ENCODE measurements around the gene DAGLA. TPM values are rescaled to one million over a fixed set of nuclear protein-coding genes. Genes with fewer than 3 reads are reported as not detected.

Gene DAGLA
- total RNA-seq, 3 donors from 2014 or later = 7.2 to 12.0 (median 11.9) TPM

- no peak for TF ChIP-seq CTCF (IDR thresholded peaks at IDR 0.05)
- ATAC-seq = no peak
- DNase-seq = no peak
- Histone ChIP-seq H3K36me3 (ENCODE audit: low read depth) (no peaks in the 10 kb centered on the region), H3K9me3 (no peaks in the 10 kb centered on the region), H3K4me1 (ENCODE audit: low read depth) (no peaks in the 10 kb centered on the region), H3K4me3 (no peak overlapping the region)
- intact Hi-C loops (cut with DNase I, micrococcal nuclease) = no loop called here
Observed at GRCh38 chr11:61775606-61776554, 95.7 kb downstream of the DAGLA start.

GRCh38 chr11:61776561-61777075 is 96.4 kb downstream of the DAGLA start:
- H3K4me3 ChIP-seq = no peak overlapping the region
- H3K4me1 ChIP-seq (ENCODE audit: low read depth) = no peaks in the 10 kb centered on the region
- ATAC-seq = peak; percentile 67
- peak; percentile 64 to 83 (median 77) for DNase-seq
- no peaks in the 10 kb centered on the region for H3K36me3 ChIP-seq (ENCODE audit: low read depth)
- TF ChIP-seq CTCF (IDR thresholded peaks at IDR 0.05) = peak; percentile 62
- H3K9me3 ChIP-seq = no peaks in the 10 kb centered on the region
- intact Hi-C loops (cut with DNase I, micrococcal nuclease) = no loop called here

- intact Hi-C loops (cut with DNase I, micrococcal nuclease) = no loop called here
- no peaks in the 10 kb centered on the region for H3K36me3 ChIP-seq (ENCODE audit: low read depth)
- no peak for TF ChIP-seq CTCF (IDR thresholded peaks at IDR 0.05)
- DNase-seq (peak; percentile 44 to 65 (median 65)), ATAC-seq (peak; percentile 22)
- H3K4me3 ChIP-seq = no peak overlapping the region
- no peaks in the 10 kb centered on the region for H3K9me3 ChIP-seq
- H3K4me1 ChIP-seq (ENCODE audit: low read depth) = no peaks in the 10 kb centered on the region
Observed at GRCh38 chr11:61777234-61778090, 97.3 kb downstream of the DAGLA start.

GRCh38 chr11:61778357-61778886 is 98.2 kb downstream of the DAGLA start:
- H3K36me3 ChIP-seq (ENCODE audit: low read depth) = no peaks in the 10 kb centered on the region
- no peak overlapping the region for H3K4me3 ChIP-seq
- no peak for ATAC-seq
- TF ChIP-seq CTCF (IDR thresholded peaks at IDR 0.05) = no peak
- intact Hi-C loops (cut with DNase I, micrococcal nuclease) = no loop called here
- H3K9me3 ChIP-seq = no peaks in the 10 kb centered on the region
- DNase-seq = peak in 1 of 3 donors; percentile 19
- no peaks in the 10 kb centered on the region for H3K4me1 ChIP-seq (ENCODE audit: low read depth)

- DNase-seq (peak in 1 of 3 donors; percentile 45), ATAC-seq (no peak)
- no peaks in the 10 kb centered on the region for H3K4me1 ChIP-seq (ENCODE audit: low read depth)
- no peak for TF ChIP-seq CTCF (IDR thresholded peaks at IDR 0.05)
- H3K4me3 ChIP-seq = no peak overlapping the region
- intact Hi-C loops (cut with DNase I, micrococcal nuclease) = no loop called here
- no peaks in the 10 kb centered on the region for H3K36me3 ChIP-seq (ENCODE audit: low read depth)
- H3K9me3 ChIP-seq = no peaks in the 10 kb centered on the region
Observed at GRCh38 chr11:61778920-61779650, 98.9 kb downstream of the DAGLA start.
